Fibroblast of the conjunctiva (primary cell): Measurements from ENCODE around the gene CLEC16A.

Source experiments
- DNase-seq: peaks from one replicate; pipeline ENCODE4 v3.0.0-alpha.2; 2010; ENCODE audit warnings: low read depth

The CLEC16A gene, protein sequence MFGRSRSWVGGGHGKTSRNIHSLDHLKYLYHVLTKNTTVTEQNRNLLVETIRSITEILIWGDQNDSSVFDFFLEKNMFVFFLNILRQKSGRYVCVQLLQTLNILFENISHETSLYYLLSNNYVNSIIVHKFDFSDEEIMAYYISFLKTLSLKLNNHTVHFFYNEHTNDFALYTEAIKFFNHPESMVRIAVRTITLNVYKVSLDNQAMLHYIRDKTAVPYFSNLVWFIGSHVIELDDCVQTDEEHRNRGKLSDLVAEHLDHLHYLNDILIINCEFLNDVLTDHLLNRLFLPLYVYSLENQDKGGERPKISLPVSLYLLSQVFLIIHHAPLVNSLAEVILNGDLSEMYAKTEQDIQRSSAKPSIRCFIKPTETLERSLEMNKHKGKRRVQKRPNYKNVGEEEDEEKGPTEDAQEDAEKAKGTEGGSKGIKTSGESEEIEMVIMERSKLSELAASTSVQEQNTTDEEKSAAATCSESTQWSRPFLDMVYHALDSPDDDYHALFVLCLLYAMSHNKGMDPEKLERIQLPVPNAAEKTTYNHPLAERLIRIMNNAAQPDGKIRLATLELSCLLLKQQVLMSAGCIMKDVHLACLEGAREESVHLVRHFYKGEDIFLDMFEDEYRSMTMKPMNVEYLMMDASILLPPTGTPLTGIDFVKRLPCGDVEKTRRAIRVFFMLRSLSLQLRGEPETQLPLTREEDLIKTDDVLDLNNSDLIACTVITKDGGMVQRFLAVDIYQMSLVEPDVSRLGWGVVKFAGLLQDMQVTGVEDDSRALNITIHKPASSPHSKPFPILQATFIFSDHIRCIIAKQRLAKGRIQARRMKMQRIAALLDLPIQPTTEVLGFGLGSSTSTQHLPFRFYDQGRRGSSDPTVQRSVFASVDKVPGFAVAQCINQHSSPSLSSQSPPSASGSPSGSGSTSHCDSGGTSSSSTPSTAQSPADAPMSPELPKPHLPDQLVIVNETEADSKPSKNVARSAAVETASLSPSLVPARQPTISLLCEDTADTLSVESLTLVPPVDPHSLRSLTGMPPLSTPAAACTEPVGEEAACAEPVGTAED

DNA sequence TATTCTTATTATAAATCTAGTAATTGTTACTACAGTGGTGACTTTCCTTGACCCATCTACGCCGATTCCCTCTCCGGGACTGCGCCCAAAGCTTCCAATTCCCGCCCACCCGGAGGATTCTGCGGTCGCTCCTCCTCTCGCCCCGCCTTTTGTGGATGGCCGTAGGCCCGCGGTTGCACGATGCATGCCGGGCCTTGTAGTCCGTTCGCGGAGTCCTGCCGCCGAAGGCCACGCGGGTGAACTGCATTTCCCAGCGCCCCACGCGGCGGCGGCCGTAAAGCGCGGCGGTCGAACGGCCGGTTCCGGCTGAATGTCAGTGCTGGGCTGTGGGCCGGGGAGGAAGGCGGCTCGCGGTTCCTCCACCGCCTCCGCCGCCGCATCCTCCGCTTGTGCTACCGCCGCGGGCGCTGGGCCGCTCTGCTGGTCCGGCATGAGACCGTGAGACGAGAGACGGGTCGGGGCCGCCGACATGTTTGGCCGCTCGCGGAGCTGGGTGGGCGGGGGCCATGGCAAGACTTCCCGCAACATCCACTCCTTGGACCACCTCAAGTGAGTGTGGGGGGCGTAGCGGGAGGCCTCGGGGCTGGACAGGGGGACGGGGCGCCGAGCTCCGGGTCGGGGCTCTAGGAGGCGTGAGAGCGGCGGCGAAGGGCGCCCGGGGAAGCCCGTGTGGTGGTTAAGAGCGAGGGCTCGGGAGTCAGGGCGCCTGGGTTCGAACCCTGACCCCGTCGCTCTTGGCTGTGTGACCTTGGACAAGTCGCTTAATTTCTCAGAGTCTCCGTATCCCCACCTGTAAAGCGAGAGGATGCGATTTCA, at the start of gene CLEC16A:
CLEC16A (plus strand) TSS at position 316 of the 816 bp plus-strand sequence; CDS start at position 470, 154 bp downstream.
- peak; percentile 91 for DNase-seq

DNA sequence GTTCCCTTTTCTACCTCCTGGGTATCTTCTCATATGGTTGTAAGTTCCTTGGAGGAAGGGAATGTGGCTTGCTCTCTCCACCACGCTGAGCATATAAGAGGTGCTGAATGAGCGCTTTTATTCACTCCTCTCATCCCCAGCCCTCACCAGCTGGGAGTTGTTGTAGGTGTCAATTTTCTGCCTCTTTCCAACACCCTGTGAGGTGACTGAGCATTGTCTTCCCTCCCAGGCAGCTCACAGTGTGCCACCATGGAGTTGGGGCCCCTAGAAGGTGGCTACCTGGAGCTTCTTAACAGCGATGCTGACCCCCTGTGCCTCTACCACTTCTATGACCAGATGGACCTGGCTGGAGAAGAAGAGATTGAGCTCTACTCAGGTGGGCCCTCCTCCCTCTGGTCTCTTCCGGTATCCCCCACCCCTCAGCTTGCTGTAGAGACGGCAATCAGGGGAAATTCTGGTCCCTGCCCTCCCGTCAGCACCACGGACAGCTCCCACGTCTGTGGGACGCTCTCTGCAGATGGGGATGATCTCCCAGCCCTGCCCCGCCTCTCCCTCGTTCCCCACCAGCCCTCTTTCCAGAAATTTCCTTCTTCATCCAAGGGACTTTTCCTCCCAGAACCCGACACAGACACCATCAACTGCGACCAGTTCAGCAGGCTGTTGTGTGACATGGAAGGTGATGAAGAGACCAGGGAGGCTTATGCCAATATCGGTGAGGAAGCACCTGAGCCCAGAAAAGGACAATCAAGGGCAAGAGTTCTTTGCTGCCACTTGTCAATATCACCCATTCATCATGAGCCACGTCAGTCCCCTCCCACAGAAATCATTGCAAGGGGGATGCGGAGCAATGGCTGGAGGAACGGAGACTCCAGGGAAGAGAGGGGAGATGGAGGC, 49.1 kb upstream of the CLEC16A start:
- DNase-seq, result no peak

DNA sequence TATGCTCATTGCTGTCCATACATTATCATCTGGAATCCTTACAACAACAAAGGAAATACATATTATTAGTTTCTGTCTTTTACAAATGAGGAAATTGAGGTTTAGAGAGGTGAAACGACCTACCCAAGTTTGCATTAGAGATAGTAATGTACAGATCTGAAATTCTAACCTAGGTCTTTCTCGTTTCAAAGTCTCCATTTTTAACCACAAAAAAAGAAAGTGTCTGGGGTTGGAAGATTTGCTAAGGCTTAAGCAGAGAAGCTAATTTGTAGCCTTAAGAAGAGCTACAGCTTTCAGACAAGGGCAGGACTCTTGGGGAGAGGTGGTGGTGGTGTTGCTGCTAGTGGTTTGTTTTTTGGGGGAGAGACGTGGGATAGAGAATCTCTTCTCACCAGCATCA, 48.2 kb upstream of the CLEC16A start:
- no peak for DNase-seq

DNA sequence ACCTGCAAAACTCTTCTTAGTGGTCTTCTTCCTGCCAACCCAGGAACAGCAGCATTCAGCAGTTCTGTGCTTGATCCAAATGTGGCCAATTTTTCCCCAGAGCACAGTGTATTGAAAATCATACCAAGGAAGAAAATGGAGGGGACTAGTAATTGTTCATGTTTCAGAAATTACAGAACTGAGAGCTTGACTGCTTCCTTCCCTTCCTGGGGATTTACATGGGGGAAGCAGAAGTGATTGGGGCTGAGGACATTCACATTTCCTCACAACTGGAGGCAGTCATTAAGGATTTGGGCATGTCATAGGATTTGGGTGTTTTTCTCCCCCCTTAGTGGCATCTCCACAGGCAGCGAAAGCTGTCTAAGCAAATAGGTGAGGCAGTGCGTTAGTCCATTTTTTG, 47.6 kb upstream of the CLEC16A start:
- no peak for DNase-seq

DNA sequence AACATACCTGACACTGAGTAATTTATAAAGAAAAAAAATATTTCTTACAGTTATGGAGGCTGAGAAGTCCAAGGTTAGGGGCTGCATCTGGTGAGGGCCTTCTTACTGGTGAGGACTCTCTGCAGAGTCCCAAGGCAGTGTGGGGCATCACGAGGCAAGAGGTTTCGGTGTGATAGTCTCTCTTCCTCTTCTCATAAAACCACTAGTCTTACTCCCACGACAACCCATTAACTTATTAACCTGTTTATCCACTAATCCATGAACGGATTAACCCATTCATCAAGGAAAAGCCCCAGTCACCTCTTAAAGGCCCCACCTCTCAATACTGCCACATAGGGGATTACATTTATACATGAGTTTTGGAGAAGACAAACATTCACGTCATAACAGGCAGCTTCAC, 47.2 kb upstream of the CLEC16A start:
- DNase-seq, result no peak

DNA sequence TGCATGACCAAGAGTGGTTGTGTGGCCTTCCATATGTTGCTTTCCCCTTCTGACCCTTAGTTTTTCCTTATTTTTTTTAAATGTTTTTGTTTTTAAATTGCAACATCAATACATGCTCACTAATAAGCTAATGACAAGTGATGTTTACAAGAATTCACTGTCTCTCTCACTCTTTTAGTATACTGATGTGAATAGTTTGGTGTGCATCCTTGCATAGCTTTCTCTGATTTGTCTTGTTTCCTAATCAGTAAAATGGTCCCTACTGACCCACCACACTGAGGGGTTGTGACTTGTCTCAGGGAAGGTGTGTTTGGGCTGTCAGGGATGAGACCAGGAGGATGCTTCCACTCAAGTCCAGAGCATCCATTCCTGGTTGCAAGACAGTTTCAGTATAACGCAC, 41.4 kb upstream of the CLEC16A start:
- DNase-seq, result no peak

DNA sequence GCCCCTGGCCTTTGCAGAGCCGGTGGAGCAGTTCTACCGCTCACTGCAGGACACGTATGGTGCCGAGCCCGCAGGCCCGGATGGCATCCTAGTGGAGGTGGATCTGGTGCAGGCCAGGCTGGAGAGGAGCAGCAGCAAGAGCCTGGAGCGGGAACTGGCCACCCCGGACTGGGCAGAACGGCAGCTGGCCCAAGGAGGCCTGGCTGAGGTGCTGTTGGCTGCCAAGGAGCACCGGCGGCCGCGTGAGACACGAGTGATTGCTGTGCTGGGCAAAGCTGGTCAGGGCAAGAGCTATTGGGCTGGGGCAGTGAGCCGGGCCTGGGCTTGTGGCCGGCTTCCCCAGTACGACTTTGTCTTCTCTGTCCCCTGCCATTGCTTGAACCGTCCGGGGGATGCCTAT, 37.9 kb upstream of the CLEC16A start:
- no peak for DNase-seq

DNA sequence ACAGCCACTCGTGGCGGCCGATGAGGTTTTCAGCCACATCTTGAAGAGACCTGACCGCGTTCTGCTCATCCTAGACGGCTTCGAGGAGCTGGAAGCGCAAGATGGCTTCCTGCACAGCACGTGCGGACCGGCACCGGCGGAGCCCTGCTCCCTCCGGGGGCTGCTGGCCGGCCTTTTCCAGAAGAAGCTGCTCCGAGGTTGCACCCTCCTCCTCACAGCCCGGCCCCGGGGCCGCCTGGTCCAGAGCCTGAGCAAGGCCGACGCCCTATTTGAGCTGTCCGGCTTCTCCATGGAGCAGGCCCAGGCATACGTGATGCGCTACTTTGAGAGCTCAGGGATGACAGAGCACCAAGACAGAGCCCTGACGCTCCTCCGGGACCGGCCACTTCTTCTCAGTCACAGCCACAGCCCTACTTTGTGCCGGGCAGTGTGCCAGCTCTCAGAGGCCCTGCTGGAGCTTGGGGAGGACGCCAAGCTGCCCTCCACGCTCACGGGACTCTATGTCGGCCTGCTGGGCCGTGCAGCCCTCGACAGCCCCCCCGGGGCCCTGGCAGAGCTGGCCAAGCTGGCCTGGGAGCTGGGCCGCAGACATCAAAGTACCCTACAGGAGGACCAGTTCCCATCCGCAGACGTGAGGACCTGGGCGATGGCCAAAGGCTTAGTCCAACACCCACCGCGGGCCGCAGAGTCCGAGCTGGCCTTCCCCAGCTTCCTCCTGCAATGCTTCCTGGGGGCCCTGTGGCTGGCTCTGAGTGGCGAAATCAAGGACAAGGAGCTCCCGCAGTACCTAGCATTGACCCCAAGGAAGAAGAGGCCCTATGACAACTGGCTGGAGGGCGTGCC, 37.2 kb upstream of the CLEC16A start:
- no peak for DNase-seq

DNA sequence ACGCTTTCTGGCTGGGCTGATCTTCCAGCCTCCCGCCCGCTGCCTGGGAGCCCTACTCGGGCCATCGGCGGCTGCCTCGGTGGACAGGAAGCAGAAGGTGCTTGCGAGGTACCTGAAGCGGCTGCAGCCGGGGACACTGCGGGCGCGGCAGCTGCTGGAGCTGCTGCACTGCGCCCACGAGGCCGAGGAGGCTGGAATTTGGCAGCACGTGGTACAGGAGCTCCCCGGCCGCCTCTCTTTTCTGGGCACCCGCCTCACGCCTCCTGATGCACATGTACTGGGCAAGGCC, 36.7 kb upstream of the CLEC16A start:
- no peak for DNase-seq

DNA sequence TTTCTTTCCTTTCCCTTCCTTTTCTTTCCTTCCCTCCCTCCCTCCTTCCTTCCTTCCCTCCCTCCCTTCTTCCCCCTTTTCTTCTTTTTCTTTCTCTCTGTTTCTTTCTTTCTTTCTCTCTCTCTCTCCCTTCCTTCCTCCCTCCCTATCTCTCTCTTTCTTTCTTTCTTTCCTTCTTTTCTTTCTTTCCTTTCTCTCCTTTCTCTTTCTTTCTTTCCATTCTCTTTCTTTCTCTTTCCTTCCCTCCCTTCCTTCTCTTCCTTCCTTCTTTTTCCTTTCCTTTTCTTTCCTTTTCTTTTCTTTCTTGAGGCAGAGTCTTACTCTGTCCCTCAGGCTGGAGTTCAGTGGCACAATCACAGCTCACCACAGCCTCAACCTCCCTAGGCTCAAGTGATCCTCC, 33.1 kb upstream of the CLEC16A start:
- no peak for DNase-seq

DNA sequence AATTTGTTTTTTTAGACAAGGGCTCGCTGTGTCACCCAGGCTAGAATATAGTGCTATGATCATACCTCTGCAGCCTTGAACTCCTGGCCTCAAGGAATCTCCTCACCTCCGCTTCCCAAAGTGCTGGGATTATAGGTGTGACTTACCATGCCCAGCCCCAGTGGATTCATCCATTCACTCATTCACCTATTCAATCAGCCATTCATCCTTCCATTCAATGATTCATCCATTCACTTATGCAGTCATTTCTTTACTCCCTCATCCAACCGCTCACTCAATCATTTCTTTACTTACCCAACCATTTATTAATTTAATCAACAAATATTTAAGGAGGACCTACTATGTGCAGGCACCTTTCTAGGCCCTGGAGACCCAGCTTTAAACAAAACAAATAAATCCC, 27.8 kb upstream of the CLEC16A start:
- no peak for DNase-seq

DNA sequence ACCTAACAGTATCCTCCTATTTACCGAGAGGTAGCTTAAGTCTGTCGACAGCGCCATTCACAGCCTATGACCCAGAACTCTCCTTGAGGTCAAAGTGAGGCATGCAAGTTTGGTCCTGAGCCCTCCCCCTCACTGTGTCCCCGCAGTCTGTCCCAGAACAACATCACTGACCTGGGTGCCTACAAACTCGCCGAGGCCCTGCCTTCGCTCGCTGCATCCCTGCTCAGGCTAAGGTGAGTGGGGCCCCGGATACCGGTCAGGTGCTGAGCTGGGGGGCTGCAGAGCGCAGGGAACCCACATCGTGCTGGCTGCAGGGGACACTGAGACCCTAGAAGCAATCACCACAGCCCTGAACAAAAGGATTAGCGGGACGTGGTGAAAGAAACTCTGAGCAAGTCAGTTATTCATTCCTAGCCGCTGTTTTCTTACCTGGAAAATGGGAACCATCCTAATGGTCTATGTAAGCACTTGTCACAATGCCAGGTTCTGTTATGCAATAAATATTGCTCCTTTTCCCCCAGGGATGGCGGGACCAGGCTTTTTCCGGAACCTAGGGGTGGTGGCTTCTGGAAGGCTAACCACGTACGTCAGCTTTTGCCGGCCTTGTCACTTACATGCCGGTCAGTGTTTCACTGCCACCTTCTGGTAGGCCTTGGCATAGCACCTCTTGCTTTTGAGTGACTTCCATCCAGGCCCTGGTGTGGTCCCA, 25.9 kb upstream of the CLEC16A start:
- peak; percentile 96 for DNase-seq

DNA sequence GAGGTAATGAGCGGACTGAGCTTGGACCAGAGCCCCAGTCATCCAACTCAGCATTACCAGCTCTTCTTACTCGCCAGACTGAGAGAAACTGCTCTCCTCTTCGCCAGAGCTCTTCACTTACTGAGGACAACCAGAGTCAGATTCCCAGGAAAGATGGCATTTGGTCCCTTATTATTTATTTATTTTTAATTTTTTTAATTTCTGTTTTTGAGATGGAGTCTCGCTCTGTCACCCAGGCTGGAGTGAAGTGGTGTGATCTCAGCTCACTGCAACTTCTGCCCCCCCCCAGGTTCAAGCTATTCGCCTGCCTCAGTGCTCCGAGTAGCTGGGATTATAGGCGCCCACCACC, 25.4 kb upstream of the CLEC16A start:
- no peak for DNase-seq

DNA sequence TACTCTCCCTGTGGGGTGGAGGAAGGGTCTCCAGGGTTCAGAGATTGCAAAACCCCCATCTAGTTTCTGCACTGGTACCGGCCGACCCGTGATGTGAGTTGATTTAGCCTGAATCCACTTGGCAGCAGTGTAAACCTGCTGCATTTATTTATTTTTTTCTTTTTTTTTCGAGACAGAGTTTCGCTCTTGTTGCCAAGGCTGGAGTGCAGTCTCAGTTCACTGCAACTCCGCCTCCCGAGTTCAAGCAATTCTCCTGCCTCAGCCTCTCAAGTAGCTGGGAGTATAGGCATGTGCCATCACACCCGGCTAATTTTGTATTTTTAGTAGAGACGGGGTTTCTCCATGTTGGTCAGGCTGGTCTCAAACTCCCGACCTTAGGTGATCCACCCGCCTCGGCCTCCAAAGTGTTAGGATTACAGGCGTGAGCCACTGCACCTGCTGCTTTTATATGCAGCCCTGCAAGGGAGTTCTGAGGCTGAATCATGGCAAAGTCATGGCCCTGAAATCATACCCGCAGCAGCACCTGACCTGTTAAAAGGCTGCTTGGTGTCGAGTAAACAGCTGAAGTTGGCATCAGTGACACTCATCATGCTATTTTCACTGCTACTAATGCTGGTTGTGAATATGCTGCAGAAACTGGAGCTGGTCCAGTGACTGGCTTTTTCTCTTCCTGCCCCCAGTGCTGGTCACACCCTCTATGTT, 23.5 kb upstream of the CLEC16A start:
- DNase-seq, result no peak

DNA sequence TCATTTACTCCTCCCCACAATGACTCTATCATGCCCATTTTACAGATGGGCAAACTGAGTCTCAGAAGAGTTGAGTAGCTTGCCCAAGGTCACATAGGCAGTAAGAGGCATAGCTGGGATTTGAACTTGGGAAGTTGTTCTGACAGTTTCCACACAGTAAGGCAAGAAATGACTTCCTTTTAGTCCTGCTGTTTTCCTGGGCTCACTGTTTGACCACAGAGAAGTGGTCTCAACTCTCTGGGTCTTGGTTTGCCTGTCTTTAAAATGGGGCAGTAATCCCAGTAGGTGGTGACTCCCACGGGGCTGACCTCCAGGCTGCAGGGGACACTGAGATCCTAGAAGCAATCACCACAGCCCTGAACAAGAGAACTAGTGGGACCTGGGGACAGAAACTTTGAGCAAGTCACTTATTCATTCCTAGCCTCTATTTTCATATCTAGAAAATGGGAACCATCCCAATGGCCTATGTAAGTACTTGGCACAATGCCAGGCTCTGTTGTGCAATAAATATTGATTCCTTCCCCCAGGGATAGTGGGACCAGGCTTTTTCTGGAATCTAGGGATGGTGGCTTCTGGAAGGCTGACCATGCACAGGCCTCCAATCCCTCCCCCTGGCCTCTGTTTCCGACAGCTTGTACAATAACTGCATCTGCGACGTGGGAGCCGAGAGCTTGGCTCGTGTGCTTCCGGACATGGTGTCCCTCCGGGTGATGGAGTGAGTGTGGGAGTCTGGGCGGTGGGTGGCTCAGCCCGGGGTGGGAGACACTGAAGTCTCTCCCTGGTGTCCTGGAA, 22.6 kb upstream of the CLEC16A start:
- DNase-seq, result no peak

DNA sequence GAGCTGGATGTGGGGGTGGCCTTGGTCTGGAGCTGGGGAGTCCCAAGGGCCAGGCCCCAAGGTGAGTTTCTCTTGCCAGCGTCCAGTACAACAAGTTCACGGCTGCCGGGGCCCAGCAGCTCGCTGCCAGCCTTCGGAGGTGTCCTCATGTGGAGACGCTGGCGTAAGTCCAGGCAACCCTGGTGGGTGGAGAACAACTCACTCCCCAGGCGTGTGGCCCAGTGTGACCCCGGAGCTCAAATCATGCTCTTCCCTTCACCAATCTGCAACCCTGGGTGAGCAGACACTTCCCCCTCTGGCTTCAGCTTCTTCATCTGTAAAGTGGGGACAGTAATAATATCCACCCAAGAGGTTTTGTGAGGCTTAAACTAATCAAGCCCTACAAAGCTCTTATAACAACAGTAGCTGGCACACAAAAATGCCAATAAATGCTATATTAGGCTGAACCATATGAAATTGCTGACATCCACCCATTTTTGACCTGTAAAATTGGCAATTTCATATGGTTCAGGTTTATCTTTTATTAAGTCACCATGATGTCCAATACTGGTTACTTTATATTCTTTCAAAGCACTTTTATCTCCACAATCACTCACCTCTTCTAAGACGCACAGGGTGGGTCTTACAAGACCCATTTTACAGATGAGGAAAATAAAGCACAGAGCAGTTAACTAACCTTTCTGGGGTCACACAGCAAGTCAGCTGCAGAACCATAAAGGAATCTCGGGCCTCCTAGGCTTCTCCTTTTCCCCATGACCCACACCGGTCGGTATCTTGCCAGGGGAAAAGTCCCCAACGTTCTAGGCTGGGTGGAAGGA, 21.8 kb upstream of the CLEC16A start:
- DNase-seq, result no peak

DNA sequence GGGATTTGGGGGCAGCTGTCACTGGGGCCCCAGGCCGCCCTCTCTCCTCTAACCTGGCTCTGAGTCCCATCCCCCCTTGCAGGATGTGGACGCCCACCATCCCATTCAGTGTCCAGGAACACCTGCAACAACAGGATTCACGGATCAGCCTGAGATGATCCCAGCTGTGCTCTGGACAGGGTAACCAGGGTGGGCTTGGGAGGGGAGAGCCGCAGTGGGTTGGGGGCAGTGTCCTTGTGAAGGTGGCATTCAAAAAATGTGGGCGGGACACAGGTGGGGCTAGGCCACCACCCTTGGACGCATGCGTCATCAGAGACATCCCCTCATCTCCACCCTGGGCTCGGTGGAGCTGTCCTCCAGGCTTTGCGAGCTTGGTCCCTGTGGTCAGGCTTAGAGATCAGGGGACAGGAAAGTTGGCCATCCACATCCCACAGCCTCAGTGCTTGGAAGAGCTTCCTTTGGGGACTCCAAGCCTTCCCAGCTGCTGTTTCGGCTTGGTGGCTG, 21.2 kb upstream of the CLEC16A start:
- no peak for DNase-seq
